Measurements from ENCODE around the gene TADA1. TPM values are rescaled to one million over a fixed set of nuclear protein-coding genes. Genes with fewer than 3 reads are reported as not detected.
"Not testable (repeated sequence)": the region's sequence is repeated elsewhere in the genome, so short reads cannot be mapped to it uniquely, and the experiment has no call there.

TADA1 gene
- polyA plus RNA-seq, 4 donors = 9.0 to 17.4 (median 11.3) TPM

DNA sequence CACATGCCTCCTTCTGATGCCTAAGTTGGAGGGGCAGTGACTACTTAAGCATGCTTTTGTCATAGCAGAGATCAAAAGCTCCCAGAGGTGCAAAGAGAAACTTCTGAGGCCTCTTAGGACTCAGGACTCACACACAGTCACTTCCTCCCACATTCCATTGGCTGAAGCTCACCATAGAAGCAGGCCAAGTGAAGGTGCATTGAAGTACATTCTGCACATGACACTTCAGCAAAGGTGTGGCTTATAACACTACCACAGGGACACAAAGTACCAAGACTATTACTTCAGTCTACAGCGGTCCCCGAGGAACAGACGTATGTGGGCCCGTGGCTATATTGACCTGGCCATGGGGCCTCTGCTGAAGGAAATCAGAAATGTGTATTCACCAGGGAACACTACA lies 39.3 kb downstream of the TADA1 start:
- H3K36me3 ChIP-seq (ENCODE audit: control insufficient read depth in 3 of 3, insufficient read depth in 2 of 3, low read depth in 1 of 3, low read length in 3 of 3) = peaks cover 0 to 9% (median 0%) of the 10 kb centered on the region in 3 donors
- DNase-seq (peak in 1 of 2 donors; percentile 26), FAIRE-seq (no peak)
- 96 to 98% (median 97%) methylated on average over 4 of the region's 4 CpGs for WGBS, 3 donors
- H3K9me3 ChIP-seq (ENCODE audit: control insufficient read depth in 2 of 2, insufficient read depth in 1 of 2, low read depth in 1 of 2, low read length in 1 of 2) = no peaks in the 10 kb centered on the region
- H3K27ac ChIP-seq (ENCODE audit: low read depth in 1 of 3, low read length in 2 of 3) = no peak overlapping the region
- H3K27me3 ChIP-seq (ENCODE audit: control insufficient read depth in 3 of 3, insufficient read depth in 3 of 3, low read length in 3 of 3) = peaks cover 0 to 3% (median 0%) of the 10 kb centered on the region in 3 donors
- no peak overlapping the region for H3K4me3 ChIP-seq (ENCODE audit: low read depth in 1 of 3, low read length in 3 of 3)
- H3K4me1 ChIP-seq (ENCODE audit: control insufficient read depth in 3 of 3, insufficient read depth in 2 of 3, low read depth in 1 of 3, low read length in 2 of 3) = peaks cover 0 to 23% (median 4%) of the 10 kb centered on the region in 3 donors

DNA sequence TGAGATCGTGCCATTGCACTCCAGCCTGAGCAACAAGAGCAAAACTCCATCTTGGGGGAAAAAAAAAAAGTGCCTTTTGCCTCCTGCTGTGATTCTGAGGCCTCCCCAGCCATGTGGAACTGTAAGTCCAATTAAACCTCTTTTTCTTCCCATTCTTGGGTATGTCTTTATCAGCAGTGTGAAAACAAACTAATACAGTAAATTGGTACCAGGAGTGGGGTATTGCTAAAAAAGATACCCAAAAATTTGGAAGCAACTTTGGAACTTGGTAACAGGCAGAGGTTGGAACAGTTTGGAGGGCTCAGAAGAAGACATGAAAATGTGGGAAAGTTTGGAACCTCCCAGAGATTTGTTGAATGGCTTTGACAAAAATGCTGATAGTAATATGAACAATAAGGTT lies 46.3 kb downstream of the TADA1 start:
- peaks cover 0 to 18% of the 10 kb centered on the region in 2 donors for H3K9me3 ChIP-seq (ENCODE audit: control insufficient read depth in 2 of 2, insufficient read depth in 1 of 2, low read depth in 1 of 2, low read length in 1 of 2)
- FAIRE-seq; H3K27ac ChIP-seq (ENCODE audit: low read depth in 1 of 3, low read length in 2 of 3); H3K27me3 ChIP-seq (ENCODE audit: control insufficient read depth in 3 of 3, insufficient read depth in 3 of 3, low read length in 3 of 3); H3K4me1 ChIP-seq (ENCODE audit: control insufficient read depth in 3 of 3, insufficient read depth in 2 of 3, low read depth in 1 of 3, low read length in 2 of 3); H3K36me3 ChIP-seq (ENCODE audit: control insufficient read depth in 3 of 3, insufficient read depth in 2 of 3, low read depth in 1 of 3, low read length in 3 of 3); DNase-seq; H3K4me3 ChIP-seq (ENCODE audit: low read depth in 1 of 3, low read length in 3 of 3): not testable (repeated sequence)
- 63 to 79% (median 69%) methylated on average over 1 of the region's 1 CpG for WGBS, 3 donors

DNA sequence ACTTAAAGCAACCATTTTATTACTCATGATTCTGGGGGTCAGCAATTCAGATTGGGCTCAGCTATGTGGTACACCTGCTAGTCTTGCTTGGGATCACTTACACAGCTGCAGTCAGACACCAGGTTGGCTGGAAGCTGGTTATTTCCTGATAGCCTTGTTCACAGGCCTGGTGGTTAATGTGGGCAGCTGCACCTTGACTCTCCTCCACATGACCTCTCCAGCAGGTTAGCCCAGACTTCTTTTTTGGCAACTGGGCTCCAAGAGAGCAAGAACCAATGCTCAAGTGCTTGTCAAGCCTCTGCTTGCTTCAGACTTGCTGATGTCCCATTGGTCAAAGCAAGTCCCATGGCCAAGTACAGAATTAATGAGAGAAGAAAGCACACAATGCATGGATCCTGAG lies 48.6 kb downstream of the TADA1 start:
- no peaks in the 10 kb centered on the region for H3K36me3 ChIP-seq (ENCODE audit: control insufficient read depth in 3 of 3, insufficient read depth in 2 of 3, low read depth in 1 of 3, low read length in 3 of 3)
- H3K27ac ChIP-seq (ENCODE audit: low read depth in 1 of 3, low read length in 2 of 3) = no peak overlapping the region
- H3K9me3 ChIP-seq (ENCODE audit: control insufficient read depth in 2 of 2, insufficient read depth in 1 of 2, low read depth in 1 of 2, low read length in 1 of 2) = peaks cover 0 to 18% of the 10 kb centered on the region in 2 donors
- H3K4me3 ChIP-seq (ENCODE audit: low read depth in 1 of 3, low read length in 3 of 3) = no peak overlapping the region
- DNase-seq = no peak
- peaks cover 0 to 7% (median 0%) of the 10 kb centered on the region in 3 donors for H3K27me3 ChIP-seq (ENCODE audit: control insufficient read depth in 3 of 3, insufficient read depth in 3 of 3, low read length in 3 of 3)
- no peaks in the 10 kb centered on the region for H3K4me1 ChIP-seq (ENCODE audit: control insufficient read depth in 3 of 3, insufficient read depth in 2 of 3, low read depth in 1 of 3, low read length in 2 of 3)
- FAIRE-seq = no peak

DNA sequence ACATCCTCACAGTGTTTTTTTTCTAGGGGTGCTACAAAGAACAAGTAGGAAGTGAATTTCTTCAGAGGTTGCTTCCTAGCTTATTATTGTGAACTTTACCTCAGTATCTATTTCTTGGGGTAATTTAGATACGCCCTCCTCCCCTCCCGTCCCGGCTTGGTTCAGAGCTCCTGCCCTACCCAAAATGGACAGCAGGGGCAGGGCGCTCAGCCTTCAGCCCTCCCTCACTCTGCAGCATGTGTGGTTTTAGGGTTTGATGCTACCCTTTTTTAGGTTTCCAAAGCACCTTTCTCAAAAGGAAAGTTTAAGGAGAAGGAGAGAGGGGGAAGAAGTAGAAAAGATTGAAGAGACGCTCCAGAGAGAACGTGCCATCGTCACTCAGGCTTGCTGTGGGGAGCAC lies 53.7 kb downstream of the TADA1 start:
- FAIRE-seq = no peak
- H3K27ac ChIP-seq (ENCODE audit: low read depth in 1 of 3, low read length in 2 of 3) = no peak overlapping the region
- no peaks in the 10 kb centered on the region for H3K4me1 ChIP-seq (ENCODE audit: control insufficient read depth in 3 of 3, insufficient read depth in 2 of 3, low read depth in 1 of 3, low read length in 2 of 3)
- 68 to 80% (median 72%) methylated on average over 7 of the region's 7 CpGs for WGBS, 3 donors
- no peaks in the 10 kb centered on the region for H3K36me3 ChIP-seq (ENCODE audit: control insufficient read depth in 3 of 3, insufficient read depth in 2 of 3, low read depth in 1 of 3, low read length in 3 of 3)
- peaks cover 0 to 15% of the 10 kb centered on the region in 2 donors for H3K9me3 ChIP-seq (ENCODE audit: control insufficient read depth in 2 of 2, insufficient read depth in 1 of 2, low read depth in 1 of 2, low read length in 1 of 2)
- no peak for DNase-seq
- no peaks in the 10 kb centered on the region for H3K27me3 ChIP-seq (ENCODE audit: control insufficient read depth in 3 of 3, insufficient read depth in 3 of 3, low read length in 3 of 3)
- no peak overlapping the region for H3K4me3 ChIP-seq (ENCODE audit: low read depth in 1 of 3, low read length in 3 of 3)

DNA sequence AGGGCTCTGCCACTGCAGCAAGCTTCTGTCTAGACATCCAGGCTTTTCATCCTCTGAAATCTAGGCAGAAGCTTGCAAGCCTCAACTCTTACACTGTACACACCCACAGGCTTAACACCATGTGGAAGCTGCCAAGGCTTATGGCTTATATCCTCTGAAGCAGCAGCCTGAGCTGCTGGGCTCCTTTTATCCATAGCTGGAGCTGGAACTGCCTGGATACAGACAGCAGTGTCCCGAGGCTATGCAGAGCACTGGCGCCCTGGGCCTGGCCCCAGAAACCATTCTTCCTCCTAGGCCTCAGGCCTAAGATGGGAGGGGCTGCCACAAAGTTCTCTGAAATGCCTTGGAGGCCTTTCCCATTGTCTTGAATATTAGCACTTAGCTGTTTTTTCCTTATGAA lies 56.1 kb downstream of the TADA1 start:
- no peak overlapping the region for H3K27ac ChIP-seq (ENCODE audit: low read depth in 1 of 3, low read length in 2 of 3)
- peaks cover 0 to 24% of the 10 kb centered on the region in 2 donors for H3K9me3 ChIP-seq (ENCODE audit: control insufficient read depth in 2 of 2, insufficient read depth in 1 of 2, low read depth in 1 of 2, low read length in 1 of 2)
- no peaks in the 10 kb centered on the region for H3K27me3 ChIP-seq (ENCODE audit: control insufficient read depth in 3 of 3, insufficient read depth in 3 of 3, low read length in 3 of 3)
- no peak for DNase-seq
- H3K4me3 ChIP-seq (ENCODE audit: low read depth in 1 of 3, low read length in 3 of 3) = no peak overlapping the region
- H3K4me1 ChIP-seq (ENCODE audit: control insufficient read depth in 3 of 3, insufficient read depth in 2 of 3, low read depth in 1 of 3, low read length in 2 of 3) = no peaks in the 10 kb centered on the region
- 82 to 87% (median 83%) methylated on average over 2 of the region's 2 CpGs for WGBS, 3 donors
- no peaks in the 10 kb centered on the region for H3K36me3 ChIP-seq (ENCODE audit: control insufficient read depth in 3 of 3, insufficient read depth in 2 of 3, low read depth in 1 of 3, low read length in 3 of 3)
- no peak for FAIRE-seq

DNA sequence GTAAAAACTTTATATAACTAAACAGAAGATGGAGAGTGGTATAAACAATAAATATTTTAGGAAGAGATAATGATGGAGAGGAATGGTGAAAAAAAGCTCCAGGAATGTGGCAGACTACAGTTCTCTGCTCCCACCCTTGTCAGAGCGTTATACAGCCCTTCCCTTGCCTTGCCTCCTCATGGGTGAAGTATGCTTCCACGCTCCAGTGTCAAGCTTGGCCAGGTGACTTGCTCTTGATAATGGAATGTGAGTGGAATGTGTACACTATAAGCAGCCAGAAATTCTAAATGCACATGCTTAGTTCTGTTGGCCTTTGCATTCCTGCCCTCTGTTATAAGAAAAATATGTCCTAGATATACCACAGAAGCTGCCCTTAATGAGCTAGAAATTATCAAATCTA lies 61.5 kb downstream of the TADA1 start:
- DNase-seq = no peak
- Histone ChIP-seq H3K36me3 (ENCODE audit: control insufficient read depth in 3 of 3, insufficient read depth in 2 of 3, low read depth in 1 of 3, low read length in 3 of 3) (no peaks in the 10 kb centered on the region), H3K27ac (ENCODE audit: low read depth in 1 of 3, low read length in 2 of 3) (no peak overlapping the region), H3K4me3 (ENCODE audit: low read depth in 1 of 3, low read length in 3 of 3) (no peak overlapping the region), H3K27me3 (ENCODE audit: control insufficient read depth in 3 of 3, insufficient read depth in 3 of 3, low read length in 3 of 3) (no peaks in the 10 kb centered on the region), H3K9me3 (ENCODE audit: control insufficient read depth in 2 of 2, insufficient read depth in 1 of 2, low read depth in 1 of 2, low read length in 1 of 2) (peaks cover 0 to 12% of the 10 kb centered on the region in 2 donors), H3K4me1 (ENCODE audit: control insufficient read depth in 3 of 3, insufficient read depth in 2 of 3, low read depth in 1 of 3, low read length in 2 of 3) (no peaks in the 10 kb centered on the region)
- FAIRE-seq = no peak
- WGBS, 3 donors = 24 to 52% (median 24%) methylated on average over 2 of the region's 2 CpGs

DNA sequence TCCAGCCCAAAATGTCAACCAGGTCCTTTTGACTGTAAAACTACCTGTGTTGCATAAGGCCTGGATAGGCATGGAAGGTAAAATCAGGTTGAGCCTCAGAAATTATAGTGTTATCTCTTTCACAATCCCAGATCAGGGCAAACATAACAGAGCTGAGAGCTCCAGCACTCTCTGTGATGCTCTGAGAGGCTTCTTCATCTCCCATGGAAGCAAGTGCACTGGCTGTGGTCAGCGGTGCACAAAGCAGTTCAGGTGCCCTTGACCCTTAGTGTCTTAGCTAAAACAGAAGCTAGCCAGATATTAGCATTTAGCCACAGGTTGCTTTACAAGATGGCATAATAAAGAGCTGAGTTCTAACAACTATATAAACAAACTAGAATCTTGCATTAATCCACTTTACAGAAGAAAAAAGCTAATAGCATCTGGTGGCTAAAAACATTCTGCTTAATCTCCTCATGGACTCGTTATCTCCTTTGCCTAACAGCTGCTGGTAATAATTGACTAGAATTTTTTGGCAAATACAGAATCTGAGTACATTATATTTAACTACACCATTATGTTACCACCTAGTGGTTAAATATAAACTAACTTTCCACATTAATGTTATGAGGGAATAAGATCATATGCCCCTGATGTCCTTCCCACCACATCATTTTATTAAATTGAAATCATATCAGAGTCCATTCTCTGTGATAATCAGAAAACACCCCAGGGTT lies 62.4 kb downstream of the TADA1 start:
- FAIRE-seq = no peak

DNA sequence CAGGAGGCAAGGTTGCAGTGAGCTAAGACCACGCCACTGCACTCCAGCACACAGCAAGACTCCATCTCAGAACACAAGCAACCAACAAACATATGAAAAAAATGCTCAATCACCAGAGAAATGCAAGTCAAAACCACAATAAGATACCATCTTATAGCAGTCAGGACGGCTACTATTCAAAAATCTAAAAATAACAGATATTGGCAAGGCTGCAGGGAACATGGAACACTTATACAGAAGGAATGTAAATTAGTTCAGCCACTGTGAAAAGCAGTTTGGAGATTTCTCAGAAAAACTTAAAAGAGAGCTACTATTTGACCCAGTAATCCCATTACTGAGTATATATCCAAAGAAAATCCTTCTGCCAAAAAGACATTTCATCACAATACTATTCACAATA lies 64.4 kb downstream of the TADA1 start:
- 56 to 93% (median 75%) methylated on average over 2 of the region's 2 CpGs for WGBS, 3 donors
- FAIRE-seq (no peak), DNase-seq (no peak)
- H3K36me3 ChIP-seq (ENCODE audit: control insufficient read depth in 3 of 3, insufficient read depth in 2 of 3, low read depth in 1 of 3, low read length in 3 of 3) = no peaks in the 10 kb centered on the region
- H3K4me1 ChIP-seq (ENCODE audit: control insufficient read depth in 3 of 3, insufficient read depth in 2 of 3, low read depth in 1 of 3, low read length in 2 of 3) = no peaks in the 10 kb centered on the region
- H3K4me3 ChIP-seq (ENCODE audit: low read depth in 1 of 3, low read length in 3 of 3) = no peak overlapping the region
- no peaks in the 10 kb centered on the region for H3K27me3 ChIP-seq (ENCODE audit: control insufficient read depth in 3 of 3, insufficient read depth in 3 of 3, low read length in 3 of 3)
- H3K9me3 ChIP-seq (ENCODE audit: control insufficient read depth in 2 of 2, insufficient read depth in 1 of 2, low read depth in 1 of 2, low read length in 1 of 2) = peaks cover 0 to 9% of the 10 kb centered on the region in 2 donors
- H3K27ac ChIP-seq (ENCODE audit: low read depth in 1 of 3, low read length in 2 of 3) = no peak overlapping the region

More for the DNA sequence above, 62.4 kb downstream of the TADA1 start:
- no peaks in the 10 kb centered on the region for H3K36me3 ChIP-seq (ENCODE audit: control insufficient read depth in 3 of 3, insufficient read depth in 2 of 3, low read depth in 1 of 3, low read length in 3 of 3)
- peaks cover 0 to 10% of the 10 kb centered on the region in 2 donors for H3K9me3 ChIP-seq (ENCODE audit: control insufficient read depth in 2 of 2, insufficient read depth in 1 of 2, low read depth in 1 of 2, low read length in 1 of 2)
- no peaks in the 10 kb centered on the region for H3K4me1 ChIP-seq (ENCODE audit: control insufficient read depth in 3 of 3, insufficient read depth in 2 of 3, low read depth in 1 of 3, low read length in 2 of 3)
- H3K4me3 ChIP-seq (ENCODE audit: low read depth in 1 of 3, low read length in 3 of 3) = no peak overlapping the region
- peak; percentile 11 to 37 for DNase-seq
- H3K27ac ChIP-seq (ENCODE audit: low read depth in 1 of 3, low read length in 2 of 3) = no peak overlapping the region
- 10 to 32% (median 17%) methylated on average over 2 of the region's 2 CpGs for WGBS, 3 donors
- no peaks in the 10 kb centered on the region for H3K27me3 ChIP-seq (ENCODE audit: control insufficient read depth in 3 of 3, insufficient read depth in 3 of 3, low read length in 3 of 3)

DNA sequence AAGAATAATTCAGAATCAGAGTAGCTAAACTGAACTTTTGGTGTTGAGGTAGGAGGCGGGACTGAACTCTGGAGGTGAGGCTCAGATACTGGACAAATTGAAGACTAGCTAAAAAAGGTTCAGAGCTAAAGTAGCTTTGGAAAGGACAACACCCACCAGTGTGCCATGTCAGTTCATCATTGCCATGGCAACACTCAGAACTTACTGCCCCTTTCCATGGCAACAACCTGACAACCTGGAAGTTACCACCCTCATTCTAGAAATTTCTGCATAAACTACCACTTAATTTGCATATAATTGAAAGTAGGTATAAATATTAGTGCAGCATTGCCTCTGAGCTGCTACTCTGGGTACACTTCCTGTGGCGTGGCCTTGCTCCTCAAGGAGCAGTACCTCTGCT lies 67.1 kb downstream of the TADA1 start:
- Histone ChIP-seq H3K27ac (ENCODE audit: low read depth in 1 of 3, low read length in 2 of 3) (no peak overlapping the region), H3K27me3 (ENCODE audit: control insufficient read depth in 3 of 3, insufficient read depth in 3 of 3, low read length in 3 of 3) (no peaks in the 10 kb centered on the region), H3K36me3 (ENCODE audit: control insufficient read depth in 3 of 3, insufficient read depth in 2 of 3, low read depth in 1 of 3, low read length in 3 of 3) (no peaks in the 10 kb centered on the region), H3K4me3 (ENCODE audit: low read depth in 1 of 3, low read length in 3 of 3) (no peak overlapping the region), H3K4me1 (ENCODE audit: control insufficient read depth in 3 of 3, insufficient read depth in 2 of 3, low read depth in 1 of 3, low read length in 2 of 3) (no peaks in the 10 kb centered on the region), H3K9me3 (ENCODE audit: control insufficient read depth in 2 of 2, insufficient read depth in 1 of 2, low read depth in 1 of 2, low read length in 1 of 2) (no peaks in the 10 kb centered on the region)
- FAIRE-seq = no peak
- DNase-seq = no peak
- 85 to 87% (median 85%) methylated on average over 2 of the region's 2 CpGs for WGBS, 3 donors

Data from small intestine (tissue), 7 donors.